ENCODE results near the gene CYB561.
A peak's percentile ranks its signal among the peaks of the same experiment; 100 is the strongest.

CYB561 gene

GRCh38 chr17:63430223-63430622 lies 15.9 kb downstream of the CYB561 start:
- in situ Hi-C loops (cut with MboI; ENCODE audit: low sequenced_read_pairs): no loop called here
- H3K27me3 ChIP-seq (ENCODE audit: low read depth): no peaks in the 10 kb centered on the region
- H3K36me3 ChIP-seq (replicated peaks): no peaks in the 10 kb centered on the region; the same call in 1 of the 2 replicates
- H3K9me3 ChIP-seq: no peaks in the 10 kb centered on the region
- no peaks in the 10 kb centered on the region for H3K4me1 ChIP-seq
- no peak overlapping the region for H3K4me3 ChIP-seq
- DNase-seq (ENCODE audit: low spot score in 2 of 2): no peak

DNA sequence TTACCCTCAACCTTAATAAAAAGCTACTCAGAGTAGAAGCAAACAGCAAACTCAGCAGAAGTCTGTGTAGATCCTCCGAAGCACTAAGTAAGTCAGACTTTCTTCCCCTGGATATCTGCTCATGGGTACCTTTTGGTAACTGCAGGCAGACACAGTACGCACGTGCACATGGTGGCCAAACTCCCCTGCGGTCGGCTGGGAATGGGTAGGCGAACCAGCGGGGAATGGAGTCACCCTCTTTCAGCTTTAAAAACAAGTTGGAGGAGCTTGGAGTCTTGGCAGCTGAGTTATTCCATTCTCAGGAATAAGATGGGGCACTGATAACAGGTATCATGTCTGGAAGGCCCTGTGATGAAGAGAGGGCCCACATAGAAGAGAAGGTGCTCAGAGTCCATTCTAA lies 16.3 kb downstream of the CYB561 start:
- Histone ChIP-seq H3K4me3 (no peak overlapping the region), H3K27me3 (ENCODE audit: low read depth) (no peaks in the 10 kb centered on the region), H3K9me3 (no peaks in the 10 kb centered on the region), H3K4me1 (no peaks in the 10 kb centered on the region), H3K36me3 (replicated peaks) (no peaks in the 10 kb centered on the region; the same call in 1 of the 2 replicates)
- in situ Hi-C loops (cut with MboI; ENCODE audit: low sequenced_read_pairs): no loop called here
- no peak for DNase-seq (ENCODE audit: low spot score in 2 of 2)

- Histone ChIP-seq H3K36me3 (replicated peaks) (no peaks in the 10 kb centered on the region), H3K9me3 (no peaks in the 10 kb centered on the region), H3K4me1 (no peaks in the 10 kb centered on the region), H3K4me3 (no peak overlapping the region), H3K27me3 (ENCODE audit: low read depth) (no peaks in the 10 kb centered on the region)
- in situ Hi-C loops (cut with MboI; ENCODE audit: low sequenced_read_pairs): no loop called here
- no peak for DNase-seq (ENCODE audit: low spot score in 2 of 2)
Measured at GRCh38 chr17:63426917-63427308, 19.2 kb downstream of the CYB561 start.

GRCh38 chr17:63426041-63426916 lies 19.8 kb downstream of the CYB561 start:
- no peak for DNase-seq (ENCODE audit: low spot score in 2 of 2)
- in situ Hi-C loops (cut with MboI; ENCODE audit: low sequenced_read_pairs): no loop called here
- Histone ChIP-seq H3K27me3 (ENCODE audit: low read depth) (no peaks in the 10 kb centered on the region), H3K4me3 (no peak overlapping the region), H3K9me3 (no peaks in the 10 kb centered on the region), H3K36me3 (replicated peaks) (no peaks in the 10 kb centered on the region), H3K4me1 (no peaks in the 10 kb centered on the region)

DNA sequence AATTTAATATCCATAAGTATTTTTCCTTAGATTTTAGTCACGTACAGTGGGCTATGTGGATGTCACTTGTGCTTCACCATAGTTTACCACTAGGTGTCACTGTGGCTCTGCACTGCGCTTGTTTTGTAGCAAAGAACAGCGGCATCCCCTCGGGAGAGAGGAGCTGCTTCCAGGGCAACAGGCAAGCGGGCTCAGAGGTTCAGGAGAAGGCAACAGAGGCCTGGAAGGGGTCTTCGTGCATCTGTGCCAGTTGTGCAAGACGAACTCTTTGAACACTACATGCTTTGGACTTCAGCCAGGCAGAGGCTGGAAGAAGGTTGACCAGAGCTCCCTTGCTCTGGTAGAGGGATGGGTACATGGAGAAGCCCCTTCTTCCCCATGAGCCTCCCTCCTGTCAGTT lies 20.6 kb downstream of the CYB561 start:
- peak; percentile 62 to 87 for DNase-seq (ENCODE audit: low spot score in 2 of 2)

GRCh38 chr17:63423963-63424362 lies 22.1 kb downstream of the CYB561 start:
- Histone ChIP-seq H3K4me3 (no peak overlapping the region), H3K9me3 (no peaks in the 10 kb centered on the region), H3K4me1 (no peaks in the 10 kb centered on the region), H3K36me3 (replicated peaks) (peaks cover 5% of the 10 kb centered on the region; the same call in 1 of the 2 replicates), H3K27me3 (ENCODE audit: low read depth) (no peaks in the 10 kb centered on the region)
- peak in 1 of 2 experiments; percentile 4 for DNase-seq (ENCODE audit: low spot score in 2 of 2)
- in situ Hi-C loops (cut with MboI; ENCODE audit: low sequenced_read_pairs): loop anchor here (5.0 to 25.0 kb wide), 3 partner anchors 53 to 337 kb away; partner anchors contain the start of gene ACE

More for the DNA sequence above, 20.6 kb downstream of the CYB561 start:
- in situ Hi-C loops (cut with MboI; ENCODE audit: low sequenced_read_pairs): no loop called here
- Histone ChIP-seq H3K9me3 (no peaks in the 10 kb centered on the region), H3K4me1 (no peaks in the 10 kb centered on the region), H3K27me3 (ENCODE audit: low read depth) (no peaks in the 10 kb centered on the region), H3K4me3 (no peak overlapping the region), H3K36me3 (replicated peaks) (peaks cover 5% of the 10 kb centered on the region; the same call in 1 of the 2 replicates)

DNA sequence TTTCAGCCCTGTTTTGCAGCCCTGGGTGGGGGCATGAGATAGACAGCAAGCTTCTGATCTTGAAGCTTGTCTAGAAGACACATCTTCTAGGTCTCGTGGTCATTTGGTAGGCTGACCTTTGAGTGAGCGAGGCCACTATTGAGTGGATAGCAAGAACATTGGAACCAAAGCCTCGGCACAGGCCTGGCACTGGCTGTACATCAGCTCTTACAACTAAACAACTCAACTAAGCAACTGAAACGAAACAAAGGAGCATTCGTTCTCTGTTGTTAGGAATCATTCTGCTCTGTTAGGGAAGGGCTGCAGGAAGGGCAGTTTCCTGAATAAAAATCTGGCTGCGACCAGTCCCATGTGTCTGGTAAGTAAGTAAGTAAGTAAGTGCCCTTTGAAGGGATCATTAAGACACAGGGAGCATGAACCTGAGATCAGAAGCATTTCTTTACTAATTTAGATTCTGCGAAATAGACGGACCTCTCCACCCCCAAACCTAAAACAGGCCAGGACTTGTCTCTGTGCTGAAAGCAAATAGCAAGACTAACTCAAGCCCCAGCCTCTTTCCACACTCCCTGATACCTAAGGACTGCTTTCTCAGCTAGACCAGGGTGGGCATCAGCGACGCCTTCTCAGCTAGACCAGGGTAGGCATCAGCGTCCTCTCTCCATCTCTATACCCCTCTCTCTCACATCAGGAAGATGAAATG lies 22.7 kb downstream of the CYB561 start:
- peak in 1 of 2 experiments; percentile 3 for DNase-seq (ENCODE audit: low spot score in 2 of 2)
- no peak overlapping the region for H3K4me3 ChIP-seq
- H3K4me1 ChIP-seq: no peaks in the 10 kb centered on the region
- in situ Hi-C loops (cut with MboI; ENCODE audit: low sequenced_read_pairs): loop anchor here (5.0 to 25.0 kb wide), 3 partner anchors 54 to 336 kb away; partner anchors contain the start of gene ACE
- H3K27me3 ChIP-seq (ENCODE audit: low read depth): no peaks in the 10 kb centered on the region
- H3K9me3 ChIP-seq: no peaks in the 10 kb centered on the region
- peaks cover 8% of the 10 kb centered on the region for H3K36me3 ChIP-seq (replicated peaks)

DNA sequence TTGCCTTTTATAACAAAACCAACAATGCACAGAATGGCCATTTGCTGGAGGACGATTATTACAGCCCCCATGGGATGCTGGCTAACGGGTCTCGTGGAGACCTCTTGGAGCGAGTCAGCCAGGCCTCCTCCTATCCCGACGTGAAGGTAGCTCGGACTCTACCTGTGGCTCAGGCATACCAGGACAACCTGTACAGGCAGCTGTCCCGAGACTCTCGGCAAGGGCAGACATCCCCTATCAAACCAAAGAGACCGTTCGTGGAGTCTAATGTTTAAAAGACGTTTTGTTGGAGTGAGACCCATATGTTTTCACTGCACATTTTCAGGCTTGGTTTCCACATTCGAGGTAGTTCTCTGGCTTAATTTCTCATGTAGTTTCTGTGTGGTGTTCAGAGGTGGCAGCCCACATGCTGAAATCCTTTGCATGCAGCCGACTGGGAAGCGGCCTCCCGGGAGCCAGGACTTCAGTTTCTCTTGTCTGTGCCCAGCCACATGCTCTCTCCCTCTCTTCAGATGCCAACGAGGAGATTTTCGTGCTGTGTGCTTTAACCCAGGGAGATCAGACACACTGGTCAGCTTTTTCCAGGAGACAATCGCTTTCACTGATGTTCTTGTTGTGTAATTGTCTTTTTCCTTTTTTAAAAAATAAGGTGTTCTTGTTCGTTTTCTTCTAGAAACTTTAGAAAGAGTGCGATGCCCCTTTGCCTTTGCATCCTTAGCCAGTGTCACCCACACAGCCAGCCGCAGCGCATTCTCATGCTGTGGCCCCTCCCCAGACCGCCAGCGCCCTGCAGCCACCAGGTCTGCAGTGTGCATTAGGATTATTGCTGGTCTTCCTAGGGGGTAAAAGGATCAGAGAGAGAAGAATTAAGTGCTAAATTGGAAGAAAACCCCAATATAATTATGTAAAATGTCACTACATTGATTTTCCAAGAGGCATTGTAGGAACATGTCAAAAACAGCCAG lies 24.1 kb downstream of the CYB561 start:
- Histone ChIP-seq H3K36me3 (replicated peaks) (peaks cover 13% of the 10 kb centered on the region), H3K27me3 (ENCODE audit: low read depth) (no peaks in the 10 kb centered on the region), H3K4me1 (no peaks in the 10 kb centered on the region), H3K9me3 (no peaks in the 10 kb centered on the region), H3K4me3 (no peak overlapping the region)
- DNase-seq (ENCODE audit: low spot score in 2 of 2): no peak
- in situ Hi-C loops (cut with MboI; ENCODE audit: low sequenced_read_pairs): loop anchor here (5.0 to 25.0 kb wide), 3 partner anchors 55 to 335 kb away; partner anchors contain the start of gene ACE

DNA sequence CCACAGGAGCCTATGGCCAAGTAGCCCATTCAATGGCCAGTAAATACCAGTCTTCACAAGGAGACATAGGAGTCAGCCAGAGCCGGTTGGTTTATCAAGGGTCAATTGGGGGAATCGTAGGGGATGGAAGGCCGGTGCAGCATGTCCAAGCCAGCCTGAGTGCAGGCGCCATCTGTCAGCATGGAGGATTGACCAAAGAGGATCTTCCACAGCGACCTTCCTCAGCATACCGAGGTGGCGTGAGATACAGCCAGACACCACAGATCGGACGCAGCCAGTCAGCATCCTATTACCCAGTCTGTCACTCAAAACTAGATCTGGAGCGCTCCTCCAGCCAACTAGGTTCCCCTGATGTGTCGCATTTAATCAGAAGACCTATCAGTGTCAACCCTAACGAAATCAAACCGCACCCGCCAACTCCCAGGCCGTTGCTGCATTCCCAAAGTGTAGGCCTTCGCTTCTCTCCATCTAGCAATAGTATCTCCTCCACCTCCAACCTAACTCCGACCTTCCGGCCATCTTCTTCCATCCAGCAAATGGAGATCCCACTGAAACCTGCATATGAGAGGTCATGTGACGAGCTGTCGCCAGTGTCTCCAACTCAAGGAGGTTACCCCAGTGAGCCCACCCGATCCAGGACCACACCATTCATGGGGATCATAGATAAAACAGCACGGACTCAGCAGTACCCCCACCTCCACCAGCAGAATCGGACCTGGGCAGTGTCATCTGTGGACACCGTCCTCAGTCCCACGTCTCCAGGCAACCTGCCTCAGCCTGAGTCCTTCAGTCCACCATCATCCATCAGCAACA lies 25.0 kb downstream of the CYB561 start:
- in situ Hi-C loops (cut with MboI; ENCODE audit: low sequenced_read_pairs): loop anchor here (5.0 to 25.0 kb wide), 3 partner anchors 56 to 334 kb away; partner anchors contain the start of gene ACE
- no peak for DNase-seq (ENCODE audit: low spot score in 2 of 2)
- H3K4me1 ChIP-seq: no peaks in the 10 kb centered on the region
- no peaks in the 10 kb centered on the region for H3K9me3 ChIP-seq
- no peak overlapping the region for H3K4me3 ChIP-seq
- H3K36me3 ChIP-seq (replicated peaks): peaks cover 13% of the 10 kb centered on the region
- no peaks in the 10 kb centered on the region for H3K27me3 ChIP-seq (ENCODE audit: low read depth)

DNA sequence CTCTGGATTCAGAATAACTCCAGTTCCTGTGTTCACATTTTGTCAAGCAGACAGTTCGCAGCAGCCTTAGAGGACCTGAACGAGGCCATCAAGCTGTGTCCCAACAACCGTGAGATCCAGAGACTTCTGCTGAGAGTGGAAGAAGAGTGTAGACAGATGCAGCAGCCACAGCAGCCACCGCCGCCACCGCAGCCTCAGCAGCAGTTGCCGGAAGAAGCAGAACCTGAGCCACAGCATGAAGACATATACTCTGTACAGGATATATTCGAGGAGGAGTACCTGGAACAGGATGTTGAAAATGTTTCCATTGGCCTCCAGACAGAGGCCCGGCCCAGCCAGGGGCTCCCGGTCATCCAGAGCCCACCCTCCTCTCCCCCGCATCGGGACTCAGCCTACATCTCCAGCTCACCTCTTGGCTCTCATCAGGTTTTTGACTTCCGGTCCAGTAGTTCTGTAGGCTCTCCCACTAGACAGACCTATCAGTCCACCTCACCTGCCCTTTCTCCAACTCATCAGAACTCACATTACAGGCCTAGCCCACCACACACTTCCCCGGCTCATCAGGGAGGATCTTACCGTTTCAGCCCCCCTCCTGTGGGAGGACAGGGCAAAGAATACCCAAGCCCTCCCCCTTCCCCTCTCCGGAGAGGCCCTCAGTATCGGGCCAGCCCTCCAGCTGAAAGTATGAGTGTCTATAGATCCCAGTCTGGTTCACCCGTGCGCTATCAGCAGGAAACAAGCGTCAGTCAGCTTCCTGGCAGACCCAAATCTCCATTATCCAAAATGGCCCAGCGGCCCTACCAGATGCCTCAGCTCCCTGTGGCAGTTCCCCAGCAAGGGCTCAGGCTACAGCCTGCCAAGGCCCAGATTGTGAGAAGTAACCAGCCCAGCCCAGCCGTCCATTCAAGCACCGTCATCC lies 25.9 kb downstream of the CYB561 start:
- in situ Hi-C loops (cut with MboI; ENCODE audit: low sequenced_read_pairs): loop anchor here (5.0 to 25.0 kb wide), 3 partner anchors 57 to 333 kb away; partner anchors contain the start of gene ACE
- no peaks in the 10 kb centered on the region for H3K27me3 ChIP-seq (ENCODE audit: low read depth)
- no peaks in the 10 kb centered on the region for H3K9me3 ChIP-seq
- no peaks in the 10 kb centered on the region for H3K4me1 ChIP-seq
- no peak for DNase-seq (ENCODE audit: low spot score in 2 of 2)
- H3K36me3 ChIP-seq (replicated peaks): peaks cover 13% of the 10 kb centered on the region
- no peak overlapping the region for H3K4me3 ChIP-seq

DNA sequence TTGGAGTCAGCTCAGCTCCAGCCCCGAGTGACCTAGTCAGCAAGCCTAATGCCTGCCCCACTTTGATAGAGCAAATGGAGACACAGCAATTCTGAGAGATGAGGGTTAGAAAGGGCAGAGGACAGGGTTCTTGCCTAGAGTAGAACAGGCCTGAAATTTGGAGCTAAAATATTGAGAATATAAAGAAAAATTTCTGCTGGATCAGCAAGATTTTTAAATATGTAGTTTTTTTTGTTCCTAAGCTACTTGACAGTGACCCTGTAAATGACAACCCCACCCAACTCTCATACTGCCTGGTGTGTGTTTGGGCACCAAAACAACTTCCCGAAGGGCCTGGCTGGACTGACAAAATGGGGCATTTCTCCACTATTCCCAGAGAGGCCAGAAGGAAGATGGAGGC lies 26.7 kb downstream of the CYB561 start:
- Histone ChIP-seq H3K36me3 (replicated peaks) (peaks cover 13% of the 10 kb centered on the region), H3K9me3 (no peaks in the 10 kb centered on the region), H3K4me1 (no peaks in the 10 kb centered on the region), H3K27me3 (ENCODE audit: low read depth) (no peaks in the 10 kb centered on the region), H3K4me3 (no peak overlapping the region)
- no peak for DNase-seq (ENCODE audit: low spot score in 2 of 2)
- in situ Hi-C loops (cut with MboI; ENCODE audit: low sequenced_read_pairs): loop anchor here (25.0 kb wide), 1 partner anchor 332 kb away; no protein-coding TSS in a partner anchor

Measured in HAP-1 (cell line).